Activated gamma-delta T cell (primary cell): Measurements from ENCODE around the gene GIPC2.

Experiments used
- DNase-seq: peaks from one replicate; lab custom pipeline; 2025; lab: John Stamatoyannopoulos, UW

Gene GIPC2

DNA sequence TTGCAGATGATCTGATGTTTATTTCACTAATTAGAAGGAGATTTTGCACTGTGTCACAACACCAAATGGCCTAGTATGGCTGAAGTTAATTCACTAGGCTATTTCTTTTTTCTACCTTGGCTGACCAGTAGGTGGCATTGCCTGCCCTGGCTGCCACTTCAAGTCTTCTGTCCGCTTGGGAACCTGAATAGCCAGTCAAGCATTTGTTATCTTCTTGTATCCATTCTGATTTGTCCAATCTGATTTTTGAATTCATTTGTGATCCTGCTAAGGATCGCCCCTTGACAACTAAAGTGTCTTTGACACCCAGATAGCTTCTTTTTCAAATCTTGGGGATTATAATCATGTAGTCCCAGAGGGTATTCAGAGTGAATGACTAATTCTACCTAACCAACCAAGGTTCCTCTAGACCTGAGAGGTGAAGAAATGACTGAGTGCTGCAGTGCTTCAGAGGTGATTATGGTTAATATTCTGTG is 99.4 kb downstream of the GIPC2 start:
- DNase-seq, result no peak

DNA sequence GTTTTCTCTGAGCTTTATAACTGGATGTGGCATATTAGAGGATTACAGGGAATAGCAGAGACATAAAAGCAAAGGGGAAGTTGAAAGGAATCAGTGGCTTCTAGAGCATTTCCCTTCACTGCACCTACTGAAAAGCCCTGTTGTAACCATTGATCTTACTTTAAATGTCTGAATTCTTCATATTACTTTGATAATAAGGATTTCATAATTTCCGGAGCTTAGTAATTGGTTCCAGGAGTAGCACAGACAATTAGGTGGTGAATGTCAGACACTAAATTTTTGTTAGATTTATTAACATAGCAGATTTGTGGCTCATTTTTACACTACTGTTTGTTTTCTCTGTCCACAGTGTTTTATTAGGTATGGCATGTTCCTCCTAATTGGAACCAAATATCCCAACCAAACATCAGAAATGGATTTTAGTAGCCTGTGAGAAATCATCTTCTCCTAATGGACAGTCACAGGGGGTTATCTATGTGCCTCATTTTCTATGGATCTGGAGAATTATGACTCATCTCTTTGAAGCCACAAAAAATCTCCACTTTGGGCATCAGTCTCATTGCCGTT is 100.5 kb downstream of the GIPC2 start:
- DNase-seq, result no peak

DNA sequence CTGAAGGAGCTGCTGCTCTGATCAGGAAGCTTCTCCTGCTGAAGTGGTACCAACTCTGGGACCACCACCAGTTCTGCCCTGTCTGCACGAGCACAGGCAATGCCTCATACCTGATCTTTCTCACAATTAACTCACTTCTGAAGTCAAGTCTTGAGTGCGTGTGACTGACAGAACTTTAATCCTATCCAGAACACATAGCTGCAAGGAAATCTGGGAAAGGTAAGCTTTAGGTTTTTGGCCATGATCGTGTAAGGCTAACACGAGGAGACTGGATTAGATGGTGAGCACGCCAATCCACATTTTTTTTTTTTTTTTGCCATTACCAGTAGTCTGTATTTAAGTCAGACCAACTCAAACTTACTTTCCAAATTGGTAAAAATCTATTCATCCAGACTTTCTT is 101.3 kb downstream of the GIPC2 start:
- no peak for DNase-seq

DNA sequence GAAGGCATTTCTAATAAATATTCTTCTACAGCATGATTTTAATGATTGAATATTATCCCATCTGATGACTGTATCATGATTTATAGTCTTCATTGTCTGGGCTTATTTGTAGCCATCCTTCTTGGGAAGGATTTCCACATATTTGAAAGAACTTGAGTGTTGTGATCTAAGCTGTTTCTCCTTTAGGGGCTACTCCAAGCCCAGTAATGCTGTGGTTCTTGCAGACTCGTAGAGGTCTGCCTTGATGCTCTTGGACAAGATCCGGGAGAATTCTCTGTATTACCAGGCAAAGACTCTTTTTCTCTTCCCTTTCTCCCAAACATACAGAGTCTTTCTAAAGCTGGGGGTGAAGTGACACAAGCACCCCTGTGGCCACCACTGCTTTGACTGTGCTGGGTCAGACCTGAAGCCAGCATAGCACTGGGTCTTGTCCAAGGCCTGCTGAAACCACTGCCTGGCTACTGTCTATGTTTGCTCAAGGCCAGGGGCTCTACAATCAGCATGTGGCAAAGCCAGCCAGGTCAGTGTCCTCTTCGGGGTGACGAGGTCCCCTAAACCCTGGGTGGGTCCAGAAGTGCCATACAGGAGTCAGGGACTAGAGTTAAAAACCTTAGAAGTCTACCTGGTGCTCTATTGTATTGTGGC is 107.4 kb downstream of the GIPC2 start:
- DNase-seq, result no peak

DNA sequence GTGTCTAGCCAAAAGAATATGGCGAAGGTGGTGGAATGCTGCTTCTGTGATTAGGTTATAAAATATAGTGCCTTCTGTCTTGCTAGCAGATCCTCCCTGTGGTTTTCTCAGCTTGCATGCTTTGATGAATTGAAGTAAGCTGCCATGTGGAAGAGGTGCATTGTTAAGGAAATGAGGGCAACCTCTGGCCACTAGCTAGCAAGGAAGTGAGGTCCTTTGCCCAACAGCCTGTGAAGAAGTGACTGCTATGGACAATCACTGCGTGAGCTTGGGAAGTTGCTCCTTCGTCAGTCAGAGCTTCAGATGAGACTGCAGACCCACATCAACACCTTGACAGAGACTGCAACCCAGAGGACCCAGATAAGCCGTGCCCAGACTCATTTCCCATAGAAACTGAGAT is 109.4 kb downstream of the GIPC2 start:
- no peak for DNase-seq

DNA sequence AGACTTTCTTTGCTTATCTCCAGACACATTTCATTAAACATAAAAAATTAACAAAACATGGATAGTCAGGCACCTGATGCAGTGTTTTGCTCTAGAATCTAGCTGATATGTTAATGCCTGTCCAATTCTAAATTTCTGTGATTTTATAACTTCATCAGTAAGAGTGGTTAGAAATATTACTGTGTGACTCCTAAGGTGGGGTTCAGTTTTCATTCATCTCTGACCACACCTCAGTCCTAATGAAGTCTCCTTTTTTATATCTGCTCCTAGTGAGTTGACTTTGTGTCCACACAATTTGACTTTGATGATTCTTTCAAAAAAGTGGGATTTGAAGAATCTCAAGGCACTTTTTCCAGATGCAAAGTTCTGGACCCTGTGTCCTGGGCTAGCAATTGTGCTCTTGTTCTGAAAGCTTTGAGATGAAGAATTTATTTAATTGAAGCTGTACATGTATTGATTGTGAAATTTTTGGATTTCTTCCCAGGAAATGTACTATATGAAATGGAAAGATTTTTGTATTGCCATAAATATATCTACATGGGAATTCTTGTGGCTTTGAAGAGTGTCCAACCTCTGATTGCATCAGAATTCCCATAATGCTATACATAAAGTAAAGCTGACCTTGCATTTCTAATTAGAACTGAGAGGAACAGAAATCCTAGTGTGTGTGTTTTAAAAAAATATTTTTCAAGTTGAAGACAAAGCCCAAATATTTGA is 111.2 kb downstream of the GIPC2 start:
- no peak for DNase-seq

DNA sequence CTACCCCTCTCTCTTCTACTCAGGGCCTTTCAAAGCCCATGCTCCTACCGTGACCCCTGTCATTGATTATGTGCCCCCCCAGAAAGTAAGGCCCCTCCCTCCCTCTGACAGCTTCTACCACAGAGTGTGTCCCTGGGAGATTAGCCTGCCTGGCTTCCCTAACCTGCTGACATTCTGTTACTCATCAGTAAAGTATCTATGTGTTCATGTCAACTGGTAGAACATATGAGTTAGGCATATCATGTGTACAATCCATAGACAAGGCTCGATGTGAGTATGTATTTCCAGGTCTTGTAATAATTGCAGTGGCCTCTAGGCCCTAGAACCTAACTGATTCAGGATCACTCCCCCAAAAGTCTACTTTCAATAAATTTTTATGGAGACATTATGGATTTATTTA is 120.0 kb downstream of the GIPC2 start:
- no peak for DNase-seq

DNA sequence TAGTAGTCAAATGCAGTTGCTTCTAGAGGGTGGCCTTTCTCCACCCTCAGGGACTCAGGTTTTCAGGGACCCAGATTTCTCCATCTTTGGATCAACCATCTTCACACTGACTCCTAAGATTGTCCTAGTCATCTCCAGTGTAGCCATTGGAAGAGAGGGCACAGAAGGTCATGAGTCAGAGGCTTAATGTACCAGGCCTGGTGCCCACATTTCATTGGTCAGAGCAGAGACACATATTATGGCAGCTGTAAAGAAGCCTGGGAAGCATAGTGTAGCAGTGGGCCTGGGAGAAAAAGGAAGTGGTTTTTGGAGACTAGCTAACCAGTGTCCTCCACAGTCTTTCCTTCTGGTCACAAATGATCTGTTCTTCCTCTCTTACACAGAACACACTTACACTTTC is 122.5 kb downstream of the GIPC2 start:
- no peak for DNase-seq

DNA sequence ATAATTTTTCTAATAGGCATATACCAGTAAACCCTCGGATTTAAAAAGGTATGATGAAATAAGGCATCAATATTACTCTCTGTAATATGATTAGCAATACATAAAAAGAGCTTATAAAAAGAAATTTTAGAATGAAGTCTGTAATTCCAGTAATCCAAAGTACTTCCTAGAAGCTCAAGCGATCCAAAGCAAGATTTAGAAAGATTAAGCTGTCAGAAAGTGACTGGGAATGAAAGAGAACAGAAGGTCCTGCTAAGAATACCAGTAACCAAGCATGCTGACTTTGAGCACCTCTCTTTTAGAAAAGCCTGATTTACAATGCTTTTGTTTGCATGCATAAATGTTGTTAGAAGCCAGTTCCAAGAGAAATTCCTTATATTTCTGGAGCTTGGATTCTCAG is 125.1 kb downstream of the GIPC2 start:
- no peak for DNase-seq

DNA sequence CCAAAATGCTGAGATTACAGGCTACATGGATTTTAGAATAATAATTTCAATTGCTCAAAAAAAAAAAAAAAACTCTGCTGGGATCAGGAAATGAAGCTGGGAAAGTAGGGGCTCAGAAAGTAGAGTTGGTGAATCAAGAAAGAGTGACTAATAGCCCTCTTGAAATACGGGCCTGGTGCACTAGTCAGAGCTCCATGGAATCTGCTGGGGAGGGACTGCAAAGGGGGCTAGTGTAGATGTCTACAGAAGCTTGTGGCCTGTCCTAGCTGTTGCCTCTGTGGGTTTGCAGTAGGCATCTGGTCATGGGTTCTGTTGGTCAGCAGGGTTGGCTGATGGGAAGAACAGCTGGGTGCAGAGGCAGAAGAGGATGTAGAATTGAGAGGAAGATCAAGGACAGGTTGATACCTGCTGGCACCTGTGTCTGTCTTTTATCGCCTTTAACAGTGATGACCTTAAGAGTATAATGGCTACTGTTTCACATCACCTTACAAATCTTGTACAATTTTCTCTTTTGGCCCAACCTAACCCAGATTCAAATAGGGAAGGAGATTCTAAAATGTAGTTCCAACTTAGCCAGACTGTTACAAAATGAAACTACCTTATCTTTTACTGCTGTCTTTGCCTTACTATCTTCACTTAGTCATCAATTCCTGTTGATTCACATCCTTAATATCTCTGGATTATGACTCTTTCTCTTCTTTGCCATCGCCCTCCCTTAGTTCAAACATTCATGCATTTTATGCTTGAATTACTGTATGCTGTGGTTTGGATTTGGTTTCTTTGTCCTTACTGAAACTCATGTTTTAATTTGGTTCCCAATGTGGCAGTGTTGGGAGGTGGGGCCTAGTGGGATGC is 126.2 kb downstream of the GIPC2 start:
- no peak for DNase-seq

DNA sequence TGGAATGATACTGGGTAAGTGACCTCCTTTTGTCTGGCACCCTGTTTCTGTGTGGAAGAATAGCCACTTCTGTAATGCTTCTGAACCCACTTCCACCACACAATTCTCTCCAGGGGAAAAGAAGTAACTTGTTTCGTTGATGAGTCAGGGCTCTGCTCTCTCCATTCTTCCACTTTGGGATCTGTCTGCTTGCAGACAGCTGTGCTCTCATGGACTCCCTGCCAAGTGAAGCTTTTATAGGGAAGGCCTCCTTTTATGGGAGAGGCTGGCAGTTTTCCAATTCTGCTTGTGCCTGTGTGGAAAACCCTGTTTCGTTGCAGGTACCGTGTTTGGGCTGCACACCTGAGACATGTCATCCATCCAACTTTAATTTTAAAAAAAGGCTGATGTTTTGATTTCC is 130.7 kb downstream of the GIPC2 start:
- no peak for DNase-seq

DNA sequence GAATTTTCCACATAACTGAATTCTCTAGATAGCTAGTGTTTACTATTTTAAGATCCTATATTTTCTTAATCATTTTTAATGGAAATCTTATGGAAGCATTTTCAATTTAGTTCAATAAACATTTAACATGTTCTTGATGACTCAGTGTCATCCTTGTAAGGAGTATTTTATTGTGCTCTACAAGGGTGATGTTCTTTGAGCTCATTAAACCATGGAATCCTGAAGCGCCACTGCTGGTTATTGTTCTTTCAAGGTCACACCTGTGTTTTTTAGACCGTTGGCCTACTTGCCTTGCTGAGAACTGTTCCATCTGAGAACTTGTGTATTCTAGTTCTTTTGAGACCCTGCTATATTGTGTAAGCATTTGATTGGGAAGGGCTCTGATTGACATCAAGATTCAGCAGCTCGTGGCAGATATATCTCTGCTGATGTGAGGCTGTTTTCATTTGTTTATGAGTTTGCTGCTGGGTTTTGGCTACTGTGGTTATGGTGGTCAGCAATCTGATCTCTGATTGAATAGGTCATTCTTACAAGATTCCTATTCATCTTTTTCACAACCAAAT is 132.0 kb downstream of the GIPC2 start:
- no peak for DNase-seq

DNA sequence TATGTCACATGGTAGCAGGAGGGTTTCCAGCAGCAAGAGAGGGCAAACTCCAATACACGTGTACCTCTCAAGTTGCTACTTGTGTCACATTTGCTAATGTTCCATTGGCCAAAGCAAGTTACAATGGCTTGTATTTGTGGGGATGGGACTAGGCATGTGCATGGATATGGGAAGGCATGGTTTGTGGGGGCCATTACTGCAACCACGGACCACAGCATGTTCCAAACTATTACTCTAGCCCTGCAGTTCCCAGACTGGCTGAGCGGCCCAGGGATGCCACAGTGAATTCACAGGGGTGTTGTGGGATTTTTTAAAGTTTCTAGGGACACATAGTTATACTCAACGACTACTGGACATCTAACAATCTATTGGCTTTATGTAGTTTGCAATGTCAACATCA is 133.1 kb downstream of the GIPC2 start:
- DNase-seq, result no peak

DNA sequence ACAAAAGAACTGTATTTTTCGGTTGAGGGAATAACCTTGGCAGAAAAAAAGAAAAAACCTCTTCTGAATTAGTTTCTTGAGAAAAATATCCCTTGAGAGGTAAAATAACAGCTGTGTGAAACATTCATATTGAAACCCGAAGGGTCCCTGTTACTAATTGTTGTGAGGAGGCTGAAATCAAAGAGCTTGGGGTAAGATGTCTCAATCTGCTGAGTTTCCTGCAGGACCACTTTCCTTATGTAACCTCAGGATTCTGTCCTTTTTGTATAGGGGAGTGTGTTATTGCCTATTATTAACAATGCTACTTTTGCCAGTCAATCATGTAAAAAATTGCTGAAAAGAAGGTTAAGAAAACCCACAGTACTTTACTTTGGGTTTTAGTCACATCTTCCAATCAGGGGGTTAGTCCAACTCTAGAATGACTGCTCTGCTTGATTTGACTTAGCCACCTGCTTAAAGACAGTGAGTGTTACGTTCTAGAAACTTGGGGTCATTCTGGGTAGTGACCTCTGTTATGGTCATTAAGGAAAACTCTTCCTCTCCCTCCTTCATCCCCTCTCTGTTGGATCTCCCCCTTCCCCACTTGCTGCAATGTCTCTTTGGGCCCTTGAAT is 138.8 kb downstream of the GIPC2 start:
- DNase-seq, result no peak
